PC-3 (cell line): ENCODE data around the gene LINGO1. TPM values are rescaled to one million over a fixed set of nuclear protein-coding genes. Genes with fewer than 3 reads are reported as not detected.

Experiments used
- ATAC-seq: fragments of 200-7000 bp; cut with Tn5 transposase; 2 replicates; pipeline ENCODE4 v1.9.1; 2020; ENCODE audit warnings: mild to moderate bottlenecking, moderate library complexity
- BruUV-seq: library from RNA; stranded (reverse); fragments of 400-500 nt; replicated peaks from 2 replicates; lab custom pipeline; 2021; lab: Mats Ljungman, UMichigan
- CTCF ChIA-PET: fragments of 300-600 bp; sonication (Branson Sonifier 250); formaldehyde crosslinking; loops from one replicate; lab custom pipeline; 2022; ENCODE audit warnings: antibody characterized with exemption; lab: Charles Lee
- POLR2A ChIA-PET: fragments of 300-600 bp; sonication (Branson Sonifier 250); formaldehyde crosslinking; loops from one replicate; lab custom pipeline; 2022; ENCODE audit warnings: antibody characterized with exemption; ENCODE audit not compliant: unreplicated experiment; lab: Charles Lee
- DNase-seq: peaks from one replicate; pipeline ENCODE4 v3.0.0-alpha.2; 2015
- H2AFZ ChIP-seq: fragments of 300-600 bp; sonication (generic); 2 replicates; pipeline ENCODE4 v1.6.0; 2016; ENCODE audit warnings: antibody characterized with exemption, low read length
- H3F3A ChIP-seq: fragments of 300-600 bp; sonication (generic); one replicate; pipeline ENCODE4 v1.6.0; 2017; ENCODE audit warnings: antibody characterized with exemption, low read length, control low read depth, mild to moderate bottlenecking; ENCODE audit not compliant: unreplicated experiment
- H3K27ac ChIP-seq: fragments of 300-600 bp; sonication (generic); 2 replicates; pipeline ENCODE4 v1.5.1; 2016; ENCODE audit warnings: mild to moderate bottlenecking, low read length
- H3K27me3 ChIP-seq: fragments of 300-600 bp; sonication (generic); 2 replicates; pipeline ENCODE4 v1.6.1; 2016; ENCODE audit warnings: low read length, mixed read lengths
- H3K36me3 ChIP-seq: fragments of 300-600 bp; sonication (generic); 2 replicates; pipeline ENCODE4 v1.6.1; 2016; ENCODE audit warnings: low read depth, mixed run types, low read length, mixed read lengths
- H3K4me1 ChIP-seq: fragments of 300-600 bp; sonication (generic); 2 replicates; pipeline ENCODE4 v1.5.1; 2016; ENCODE audit warnings: low read length; ENCODE audit not compliant: insufficient read depth
- H3K4me2 ChIP-seq: fragments of 300-600 bp; sonication (generic); 2 replicates; pipeline ENCODE4 v1.6.0; 2016; ENCODE audit warnings: low read length
- H3K4me3 ChIP-seq: fragments of 300-600 bp; sonication (generic); 2 replicates; pipeline ENCODE4 v1.5.1; 2016; ENCODE audit warnings: mild to moderate bottlenecking, low read length, mixed read lengths
- H3K79me2 ChIP-seq: fragments of 300-600 bp; sonication (generic); 2 replicates; pipeline ENCODE4 v1.6.1; 2017; ENCODE audit warnings: low read length, mixed read lengths
- H3K9ac ChIP-seq: fragments of 300-600 bp; sonication (generic); 2 replicates; pipeline ENCODE4 v1.6.0; 2016; ENCODE audit warnings: mild to moderate bottlenecking, low read length
- H3K9me2 ChIP-seq: fragments of 300-600 bp; sonication (generic); replicated peaks from 2 replicates; pipeline ENCODE4 v1.6.1; 2016; ENCODE audit warnings: mixed run types, low read length, mixed read lengths
- H3K9me3 ChIP-seq: fragments of 300-600 bp; sonication (generic); 2 replicates; pipeline ENCODE4 v1.6.1; 2016; ENCODE audit warnings: low read length, mixed read lengths
- H4K20me1 ChIP-seq: fragments of 300-600 bp; sonication (generic); 2 replicates; pipeline ENCODE4 v1.6.1; 2016; ENCODE audit warnings: low read length, mixed read lengths
- EZH2 ChIP-seq: fragments of 300-600 bp; sonication (generic); IDR thresholded peaks from one replicate; pipeline ENCODE4 v1.6.1; 2017; ENCODE audit warnings: antibody characterized with exemption, mild to moderate bottlenecking, low read length; ENCODE audit not compliant: unreplicated experiment
- EZH2phosphoT487 ChIP-seq: fragments of 300-600 bp; sonication (generic); IDR thresholded peaks from 2 replicates; pipeline ENCODE4 v1.6.1; 2018; ENCODE audit warnings: mild to moderate bottlenecking, antibody characterized with exemption, low read length, borderline replicate concordance
- intact Hi-C: fragments of 100-400 bp; cut with micrococcal nuclease; formaldehyde crosslinking; loops from 2 replicates; pipeline ENCODE4 v1.9.0; 2023
- total RNA-seq: library from RNA; depleted of rRNA; stranded (reverse); fragments of >200 nt; gene quantifications from 2 replicates; pipeline ENCODE4 v1.2.3, GENCODE V29; 2014; rRNA removed
- TF ChIP-seq, protein P1 (sequence below): fragments of 300-600 bp; sonication (generic); conservative IDR thresholded peaks from 2 replicates; pipeline ENCODE4 v1.5.1; 2017; ENCODE audit warnings: antibody characterized with exemption, low read depth, mild to moderate bottlenecking, low read length

The LINGO1 gene
- total RNA-seq, 1 experiment from 2014 or later: not detected

DNA sequence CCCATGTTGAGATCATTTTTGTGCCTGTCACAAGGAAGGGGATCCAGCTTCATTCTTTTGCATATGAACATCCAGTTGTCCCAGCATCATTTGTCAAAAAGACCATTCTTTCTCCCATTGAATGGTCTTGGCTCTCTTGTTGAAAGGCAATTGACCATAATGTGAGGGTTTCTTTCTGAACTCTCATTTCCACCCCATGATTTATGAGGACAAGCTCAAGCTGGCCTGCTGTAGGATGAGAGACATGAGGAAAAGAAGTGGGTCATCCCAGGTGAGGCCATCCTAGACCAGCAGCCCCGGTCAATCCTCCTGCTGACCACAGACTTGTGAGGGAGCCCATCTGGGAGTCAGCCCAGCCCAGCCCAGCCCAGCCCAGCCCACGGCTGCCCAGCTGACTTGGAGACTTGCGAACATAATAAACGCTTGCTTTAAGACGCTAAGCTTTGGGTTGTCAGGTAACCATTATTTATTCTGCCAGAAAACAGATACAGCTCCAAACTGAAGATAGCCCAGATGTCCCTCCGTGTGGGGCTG is 69.0 kb downstream of the LINGO1 start:
- intact Hi-C loops: no loop called here
- no peaks in the 10 kb centered on the region for H3F3A ChIP-seq
- H4K20me1 ChIP-seq: no peaks in the 10 kb centered on the region
- ChIA-PET CTCF (no interaction called here), POLR2A (no interaction called here)
- DNase-seq: no peak
- no peak overlapping the region for H3K9ac ChIP-seq
- no peaks in the 10 kb centered on the region for H3K9me3 ChIP-seq
- H3K27me3 ChIP-seq: no peaks in the 10 kb centered on the region
- BruUV-seq: no TSS peak
- H3K36me3 ChIP-seq: no peaks in the 10 kb centered on the region
- H3K79me2 ChIP-seq: no peaks in the 10 kb centered on the region
- no peak overlapping the region for H3K27ac ChIP-seq
- no peak overlapping the region for H2AFZ ChIP-seq
- no peaks in the 10 kb centered on the region for H3K9me2 ChIP-seq
- H3K4me1 ChIP-seq: no peaks in the 10 kb centered on the region
- TF ChIP-seq EZH2: no peak
- TF ChIP-seq EZH2phosphoT487: no peak
- TF ChIP-seq, protein P1, sequence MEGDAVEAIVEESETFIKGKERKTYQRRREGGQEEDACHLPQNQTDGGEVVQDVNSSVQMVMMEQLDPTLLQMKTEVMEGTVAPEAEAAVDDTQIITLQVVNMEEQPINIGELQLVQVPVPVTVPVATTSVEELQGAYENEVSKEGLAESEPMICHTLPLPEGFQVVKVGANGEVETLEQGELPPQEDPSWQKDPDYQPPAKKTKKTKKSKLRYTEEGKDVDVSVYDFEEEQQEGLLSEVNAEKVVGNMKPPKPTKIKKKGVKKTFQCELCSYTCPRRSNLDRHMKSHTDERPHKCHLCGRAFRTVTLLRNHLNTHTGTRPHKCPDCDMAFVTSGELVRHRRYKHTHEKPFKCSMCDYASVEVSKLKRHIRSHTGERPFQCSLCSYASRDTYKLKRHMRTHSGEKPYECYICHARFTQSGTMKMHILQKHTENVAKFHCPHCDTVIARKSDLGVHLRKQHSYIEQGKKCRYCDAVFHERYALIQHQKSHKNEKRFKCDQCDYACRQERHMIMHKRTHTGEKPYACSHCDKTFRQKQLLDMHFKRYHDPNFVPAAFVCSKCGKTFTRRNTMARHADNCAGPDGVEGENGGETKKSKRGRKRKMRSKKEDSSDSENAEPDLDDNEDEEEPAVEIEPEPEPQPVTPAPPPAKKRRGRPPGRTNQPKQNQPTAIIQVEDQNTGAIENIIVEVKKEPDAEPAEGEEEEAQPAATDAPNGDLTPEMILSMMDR: no peak
- ATAC-seq: no peak
- H3K4me3 ChIP-seq: no peak overlapping the region
- no peak overlapping the region for H3K4me2 ChIP-seq

Other genes with a start within 250 kb of the LINGO1 start
- gene PEAK1, start 212.8 kb downstream of the LINGO1 start, total RNA-seq: 13.8 and 16.7 TPM in 2 replicates
- gene HMG20A, start 212.0 kb downstream of the LINGO1 start, total RNA-seq: 17.6 and 22.0 TPM in 2 replicates